Fibroblast of peridontal ligament (primary cell): ENCODE data around the gene REXO1.
"Not testable (repeated sequence)": the region's sequence is repeated elsewhere in the genome, so short reads cannot be mapped to it uniquely, and the experiment has no call there.

Experiments used
- DNase-seq: peaks from one replicate; pipeline ENCODE4 v3.0.0-alpha.2; 2010; ENCODE audit errors: extremely low read depth

Gene REXO1

DNA sequence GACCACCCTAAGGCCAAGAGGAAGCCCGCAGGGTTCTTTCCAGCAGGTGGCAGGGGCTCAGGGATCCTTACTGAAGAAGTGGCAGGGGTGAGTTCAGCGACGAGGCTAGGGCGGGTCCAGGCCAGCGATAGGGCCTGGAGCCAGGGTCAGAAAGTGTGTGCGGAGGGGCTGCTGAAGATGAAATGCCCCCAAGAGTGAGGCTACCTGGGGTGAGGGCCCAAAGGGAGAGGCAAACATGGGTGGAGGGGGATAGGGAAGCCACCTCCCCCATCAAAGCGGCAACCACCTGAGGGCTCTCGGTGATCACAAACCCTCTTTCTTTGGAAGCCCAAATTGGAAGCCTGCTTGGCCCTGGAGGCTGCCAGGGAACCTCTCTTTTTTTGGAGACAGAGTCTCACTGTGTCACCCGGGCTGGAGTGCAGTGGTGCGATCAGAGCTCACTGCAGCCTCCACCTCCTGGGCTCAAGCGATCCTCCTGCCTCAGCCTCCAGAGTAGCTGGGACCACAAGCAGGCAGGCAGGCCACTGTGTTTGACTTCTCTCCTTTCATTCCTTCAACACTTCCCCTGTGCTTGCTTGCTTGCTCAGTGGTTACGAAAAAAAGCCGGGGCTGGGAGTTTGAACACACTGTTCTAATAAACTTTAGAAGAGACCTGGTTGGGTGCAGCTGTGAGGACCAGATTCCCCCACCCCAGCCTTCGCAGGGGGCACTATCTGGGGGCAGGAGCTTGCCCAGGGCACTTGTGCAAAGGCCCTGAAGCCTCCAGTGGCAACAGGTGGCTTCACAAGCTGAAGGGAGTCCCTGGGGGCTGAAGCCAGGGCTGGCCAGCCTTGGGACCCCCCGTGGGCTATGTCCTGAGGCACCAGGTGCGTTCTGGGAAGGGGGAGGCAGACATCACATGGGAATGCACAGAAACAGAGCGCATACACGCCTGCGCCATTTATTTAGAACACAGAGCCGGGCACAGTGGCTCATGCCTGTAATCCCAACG is 34.8 kb downstream of the REXO1 start:
- DNase-seq, result no peak

DNA sequence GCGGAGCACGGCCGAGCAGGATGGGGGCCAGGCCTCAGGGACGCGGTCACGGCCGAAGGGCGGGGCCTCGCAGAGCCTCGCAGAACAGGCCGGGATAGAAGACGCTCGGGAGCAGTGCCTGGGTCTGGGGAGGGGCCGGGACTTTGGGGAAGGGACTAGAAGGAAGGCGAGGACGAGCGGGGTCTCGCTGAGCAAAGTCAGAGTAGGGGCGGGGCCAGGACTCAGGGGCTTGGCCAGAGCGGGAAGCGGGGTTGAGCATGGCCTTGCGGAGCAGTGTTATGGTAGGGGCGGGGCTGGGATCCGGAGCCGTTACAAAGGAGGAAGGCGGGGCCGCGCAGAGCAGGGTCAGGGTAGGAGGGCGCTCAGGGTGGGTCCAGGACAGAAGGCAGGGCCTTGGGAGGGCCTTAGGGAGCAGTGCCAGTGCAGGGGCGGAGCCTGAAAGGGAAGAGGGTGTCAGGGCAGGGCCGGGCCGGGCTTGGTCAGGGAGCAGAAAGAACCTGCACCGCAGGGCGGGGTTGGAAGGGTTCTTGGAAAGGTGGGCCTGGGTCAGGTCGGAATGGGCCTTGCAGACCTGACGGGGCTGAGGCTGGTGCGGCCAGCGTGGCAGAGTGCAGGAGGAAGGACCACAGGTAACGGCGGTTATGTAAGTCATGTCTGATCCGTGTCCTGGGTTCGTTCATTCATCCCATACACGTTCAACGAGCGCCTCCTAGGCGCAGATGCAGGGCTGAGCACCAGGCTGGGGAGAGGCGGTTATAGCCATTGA is 35.7 kb downstream of the REXO1 start:
- peak; percentile 80 for DNase-seq

- DNase-seq, result no peak
Measured at GRCh38 chr19:1811942-1812425, 36.3 kb downstream of the REXO1 start, which contains the start of gene ATP8B3. ATP8B3 (minus strand) TSS chr19:1812276; CDS start chr19:1811736, 540 bp downstream.

- DNase-seq, result peak; percentile 8
Measured at GRCh38 chr19:1811472-1811894, 36.8 kb downstream of the REXO1 start.

DNA sequence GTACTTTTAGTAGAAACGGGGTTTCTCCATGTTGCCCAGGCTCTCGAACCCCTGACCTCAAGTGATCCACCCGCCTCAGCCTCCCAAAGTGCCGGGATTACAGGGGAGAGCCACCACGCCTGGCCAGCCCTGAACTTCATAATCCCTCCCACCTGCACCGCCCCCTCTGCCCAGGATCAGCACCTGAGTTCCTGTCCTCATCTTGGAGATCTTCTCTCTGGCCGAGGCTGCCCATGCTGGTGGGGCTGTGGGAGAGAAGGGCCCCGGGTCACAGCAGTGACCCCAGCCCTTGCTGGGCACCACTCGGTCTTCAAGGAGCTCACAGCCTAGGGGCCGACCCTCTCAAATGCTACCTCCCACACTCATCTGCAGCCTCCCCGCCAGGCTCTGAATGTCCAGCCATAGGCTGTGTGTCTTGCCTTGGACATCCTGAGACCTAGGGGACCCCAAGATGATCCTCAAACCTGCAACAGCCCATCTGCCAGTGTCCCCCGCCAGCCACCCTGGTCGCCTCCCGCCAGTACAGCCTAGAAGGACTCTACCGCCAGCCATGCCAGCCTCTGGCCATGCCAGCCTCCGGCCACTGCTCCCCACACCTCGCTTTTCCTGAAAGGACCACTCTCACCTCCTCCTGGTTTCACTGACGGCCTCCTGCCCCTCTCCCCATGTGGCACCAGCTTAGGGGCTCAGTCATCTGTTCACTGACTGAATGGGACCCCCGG is 37.7 kb downstream of the REXO1 start:
- no peak for DNase-seq

- no peak for DNase-seq
Measured at GRCh38 chr19:1809678-1810077, 38.6 kb downstream of the REXO1 start.

- DNase-seq, result no peak
Measured at GRCh38 chr19:1808395-1808731, 39.9 kb downstream of the REXO1 start.

GRCh38 chr19:1807695-1808394 is 40.4 kb downstream of the REXO1 start:
- no peak for DNase-seq

- no peak for DNase-seq
Measured at GRCh38 chr19:1807030-1807694, 41.1 kb downstream of the REXO1 start.

DNA sequence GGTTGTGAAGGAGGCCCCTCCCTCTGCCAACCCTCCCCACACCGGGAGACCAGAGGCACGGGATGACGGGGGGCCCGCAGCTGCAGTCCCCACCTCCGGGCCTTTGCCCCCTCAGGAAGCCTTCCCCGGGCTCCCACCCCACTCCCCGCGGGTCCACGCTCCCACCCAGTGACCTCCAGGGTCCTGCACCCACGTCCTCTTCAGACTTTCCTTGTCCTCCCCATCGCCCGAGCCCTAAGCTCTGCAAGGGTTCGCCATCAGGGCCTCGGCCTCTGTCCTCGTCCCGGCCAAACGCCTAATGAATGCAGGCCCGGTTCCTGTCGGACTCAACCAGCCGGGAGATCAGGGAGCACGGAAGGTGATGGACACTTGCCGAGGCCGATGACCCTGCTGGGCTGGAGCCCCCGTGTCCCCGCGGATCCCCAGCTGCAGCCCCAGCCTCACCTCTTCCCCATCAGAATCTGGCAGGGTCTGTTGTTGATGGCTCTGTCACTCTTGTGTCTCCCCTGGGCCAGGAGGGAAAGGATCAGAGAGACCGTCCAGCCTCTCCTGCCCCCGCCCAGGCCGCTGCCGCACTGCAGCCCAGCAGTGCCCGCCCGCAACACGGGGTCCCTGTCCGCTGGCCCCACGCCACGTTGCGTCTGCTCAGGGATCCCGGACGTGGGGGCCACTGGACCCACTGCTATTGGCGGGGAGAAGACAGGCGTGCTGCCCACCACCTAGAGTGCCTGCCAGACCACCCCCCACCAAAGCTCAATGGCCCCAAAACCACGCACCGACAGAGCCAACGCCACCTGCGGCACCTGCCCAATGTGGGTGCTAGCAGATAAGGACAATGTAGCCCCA is 41.9 kb downstream of the REXO1 start:
- no peak for DNase-seq

GRCh38 chr19:1805401-1806183 is 42.7 kb downstream of the REXO1 start:
- no peak for DNase-seq

DNA sequence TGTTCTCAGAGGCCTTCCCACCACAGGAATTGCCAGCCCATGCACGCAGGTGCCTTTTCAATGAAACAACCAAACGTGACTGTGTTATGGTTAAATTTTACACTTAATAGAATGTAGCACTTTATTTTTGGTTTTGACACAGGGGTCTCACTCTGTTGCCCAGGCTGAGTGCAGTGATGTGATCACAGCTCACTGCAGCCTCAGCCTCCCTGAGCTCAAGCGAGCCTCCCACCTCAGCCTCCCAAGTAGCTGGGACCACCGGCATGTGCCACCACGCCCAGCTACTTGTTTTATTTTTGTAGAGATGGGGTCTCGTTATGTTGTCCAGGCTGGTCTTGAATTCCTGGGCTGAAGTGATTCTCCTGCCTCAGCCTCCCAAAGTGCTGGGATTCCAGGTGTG is 43.4 kb downstream of the REXO1 start:
- no peak for DNase-seq

DNA sequence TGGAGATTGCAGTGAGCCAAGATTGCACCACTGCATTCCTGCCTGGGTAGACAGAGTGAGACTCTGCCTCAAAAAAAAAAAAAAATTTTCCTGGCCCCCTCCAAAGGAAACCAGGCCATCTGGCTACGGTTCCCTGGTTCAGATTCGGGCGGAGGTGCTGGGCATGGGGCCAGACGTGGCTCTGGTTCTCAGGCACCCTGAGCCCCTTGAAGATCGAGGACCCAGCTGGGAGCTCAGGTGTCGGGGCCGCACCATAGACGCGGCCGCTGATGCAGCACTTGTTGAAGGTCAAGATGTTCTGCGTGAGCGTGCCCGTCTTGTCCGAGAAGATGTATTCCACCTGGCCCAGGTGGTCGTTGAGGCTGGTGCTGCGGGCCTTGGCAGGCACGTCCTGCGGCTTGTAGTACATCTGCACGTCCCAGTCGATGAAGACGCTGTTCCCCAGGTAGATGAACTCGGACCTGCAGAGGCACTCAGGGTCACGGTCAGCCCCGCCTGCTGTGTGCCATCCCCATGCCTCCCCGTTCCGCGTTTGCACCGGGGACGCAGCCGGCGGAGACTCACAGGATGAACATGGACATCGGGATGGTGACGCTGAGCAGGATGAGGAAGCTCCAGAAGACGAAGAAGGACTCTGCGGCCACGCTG is 48.5 kb downstream of the REXO1 start:
- no peak for DNase-seq

- DNase-seq, result not testable (repeated sequence)
Measured at GRCh38 chr19:1797313-1797712, 51.0 kb downstream of the REXO1 start.

- no peak for DNase-seq
Measured at GRCh38 chr19:1796395-1797142, 51.7 kb downstream of the REXO1 start.

DNA sequence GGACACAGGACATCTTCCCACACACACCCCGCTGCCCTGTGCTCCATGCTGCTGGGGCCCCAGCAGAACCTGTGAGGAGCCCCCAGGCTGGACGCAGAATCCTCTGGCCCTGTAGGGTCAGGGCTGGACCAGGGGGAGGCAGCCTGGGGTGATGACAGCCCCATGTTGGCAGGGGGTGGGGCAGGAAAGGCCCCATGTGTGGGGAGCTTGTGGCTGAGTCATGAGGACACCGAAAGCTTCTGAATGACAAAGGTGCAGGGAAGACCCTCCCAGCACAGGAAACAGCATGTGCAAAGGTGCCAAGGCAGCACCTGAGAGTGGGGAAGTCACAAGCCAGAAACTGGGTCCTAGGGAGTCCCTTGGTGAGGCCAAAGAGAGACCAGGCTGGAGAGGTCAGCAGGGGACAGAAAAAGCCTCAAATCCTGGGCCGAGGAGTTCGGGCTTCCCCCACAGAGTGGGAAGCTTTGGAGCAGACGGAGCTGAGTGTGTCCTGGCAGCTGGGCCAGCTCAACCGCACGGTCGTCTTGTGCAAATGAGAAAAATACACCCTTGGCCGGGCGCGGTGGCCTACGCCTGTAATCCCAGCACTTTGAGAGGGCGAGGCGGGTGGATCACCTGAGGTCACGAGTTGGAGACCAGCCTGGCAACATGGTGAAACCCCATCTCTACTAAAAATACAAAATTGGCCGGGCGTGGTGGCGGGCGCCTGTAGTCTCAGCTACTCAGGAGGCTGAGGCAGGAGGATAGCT is 53.7 kb downstream of the REXO1 start:
- no peak for DNase-seq

DNA sequence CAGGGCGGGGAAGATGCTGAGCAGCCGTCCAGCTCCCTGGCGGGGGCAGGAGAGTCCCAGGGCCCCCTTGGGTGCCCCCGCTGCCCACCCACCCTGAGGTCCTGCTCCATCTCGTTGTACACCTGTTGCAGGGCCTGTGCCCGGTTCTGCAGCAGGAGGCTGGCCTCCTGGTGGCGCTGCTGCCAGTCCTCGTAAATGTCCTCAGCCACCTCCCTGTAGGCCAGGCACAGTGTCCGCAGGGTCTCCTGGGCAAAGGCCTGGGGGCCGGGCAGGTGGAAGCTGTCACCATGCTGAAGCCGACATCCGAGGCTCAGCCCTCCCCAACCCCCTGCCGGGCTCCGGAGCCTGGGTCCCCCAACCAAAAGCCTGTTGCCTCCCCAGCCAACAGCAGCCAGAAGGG is 56.4 kb downstream of the REXO1 start:
- no peak for DNase-seq
